DND-41 (cell line): ENCODE data around the gene BIRC5.

Experiments used
- ATAC-seq: fragments of 200-7000 bp; cut with Tn5 transposase; 3 replicates; pipeline ENCODE4 v1.9.1; 2021; ENCODE audit warnings: low read depth; ENCODE audit not compliant: insufficient read depth
- DNase-seq: peaks from one replicate; pipeline ENCODE4 v3.0.0-alpha.2; 2020
- H2AFZ ChIP-seq: 2 replicates; pipeline ENCODE4 v1.6.0; 2012; ENCODE audit warnings: low read depth, low read length
- H3K27ac ChIP-seq: 2 replicates; pipeline ENCODE4 v1.5.1; 2012; ENCODE audit warnings: low read length, inconsistent platforms
- H3K27me3 ChIP-seq: fragments of 200-600 bp; sonication (generic); 2 replicates; pipeline ENCODE4 v1.6.0; 2012; ENCODE audit warnings: low read length, mild to moderate bottlenecking, inconsistent platforms; ENCODE audit not compliant: insufficient read depth, poor library complexity
- H3K36me3 ChIP-seq: 2 replicates; pipeline ENCODE4 v1.5.1; 2012; ENCODE audit warnings: low read length, inconsistent platforms; ENCODE audit not compliant: insufficient read depth
- H3K4me1 ChIP-seq: 2 replicates; pipeline ENCODE4 v1.5.1; 2012; ENCODE audit warnings: mild to moderate bottlenecking, low read length; ENCODE audit not compliant: insufficient read depth
- H3K4me2 ChIP-seq: 2 replicates; pipeline ENCODE4 v1.6.0; 2012; ENCODE audit warnings: mild to moderate bottlenecking, moderate library complexity, low read length, inconsistent platforms; ENCODE audit not compliant: insufficient read depth
- H3K4me3 ChIP-seq, 2 experiments: fragments of 200-600 bp in 1 of 2; shearing (Covaris generic) in 1 of 2; 2 replicates each; pipeline ENCODE4 v1.5.1; 2012 to 2016; ENCODE audit warnings: inconsistent platforms in 2 of 2, low read length in 2 of 2, mild to moderate bottlenecking in 2 of 2, low read depth in 1 of 2, moderate library complexity in 1 of 2
- H3K79me2 ChIP-seq: 2 replicates; pipeline ENCODE4 v1.6.0; 2012; ENCODE audit warnings: low read length, inconsistent platforms; ENCODE audit not compliant: insufficient read depth
- H3K9ac ChIP-seq: 2 replicates; pipeline ENCODE4 v1.6.0; 2012; ENCODE audit warnings: low read depth, mild to moderate bottlenecking, inconsistent platforms, low read length, moderate library complexity
- H3K9me3 ChIP-seq: 2 replicates; pipeline ENCODE4 v1.5.1; 2012; ENCODE audit warnings: low read length, moderate library complexity, mild to moderate bottlenecking, inconsistent platforms; ENCODE audit not compliant: insufficient read depth, severe bottlenecking
- H4K20me1 ChIP-seq: 2 replicates; pipeline ENCODE4 v1.6.0; 2012; ENCODE audit warnings: low read length; ENCODE audit not compliant: insufficient read depth
- CTCF ChIP-seq: IDR thresholded peaks from 2 replicates; pipeline ENCODE4 v1.5.1; 2012; ENCODE audit warnings: borderline replicate concordance, low read length, moderate library complexity, mild to moderate bottlenecking; ENCODE audit not compliant: poor library complexity, severe bottlenecking; ENCODE audit errors: extremely low read depth
- EZH2 ChIP-seq: IDR thresholded peaks from 3 replicates; pipeline ENCODE4 v1.6.1; 2012; ENCODE audit warnings: borderline replicate concordance, low read depth, mild to moderate bottlenecking, moderate library complexity, low read length, inconsistent platforms; ENCODE audit not compliant: severe bottlenecking

BIRC5 gene

DNA sequence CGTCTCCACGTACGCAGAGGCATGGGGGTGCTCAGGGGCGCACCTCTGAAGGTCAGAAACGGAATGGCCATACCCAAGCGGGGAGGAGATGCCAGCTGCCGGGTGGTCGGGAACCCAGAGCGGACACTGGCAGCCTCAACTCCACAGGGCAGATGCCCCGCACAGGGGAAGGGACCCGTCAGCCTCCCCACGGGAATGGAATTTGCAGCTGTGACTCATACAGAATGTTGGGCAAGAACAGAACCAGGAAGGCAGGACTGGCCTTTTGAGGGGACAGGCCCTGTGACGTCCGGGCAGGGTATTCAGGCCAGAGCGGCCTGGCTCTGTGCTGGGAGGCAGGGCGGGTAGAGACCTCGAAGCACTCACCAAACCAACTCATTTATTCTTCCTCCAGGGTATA, 34.7 kb upstream of the BIRC5 start:
- Histone ChIP-seq H3K79me2 (peaks cover 27% of the 10 kb centered on the region), H2AFZ (no peak overlapping the region)

GRCh38 chr17:78180083-78180482, 34.0 kb upstream of the BIRC5 start:
- no peak overlapping the region for H2AFZ ChIP-seq
- TF ChIP-seq EZH2 (no peak), CTCF (no peak)
- DNase-seq (no peak), ATAC-seq (no peak)
- H3K27me3 ChIP-seq = no peaks in the 10 kb centered on the region
- H3K9me3 ChIP-seq = no peaks in the 10 kb centered on the region
- no peak overlapping the region for H3K4me2 ChIP-seq
- H3K27ac ChIP-seq = no peak overlapping the region
- H4K20me1 ChIP-seq = peaks cover 27% of the 10 kb centered on the region
- peaks cover 92% of the 10 kb centered on the region for H3K36me3 ChIP-seq
- no peak overlapping the region for H3K4me3 ChIP-seq
- H3K79me2 ChIP-seq = peaks cover 34% of the 10 kb centered on the region
- peaks cover 29% of the 10 kb centered on the region for H3K4me1 ChIP-seq
- no peak overlapping the region for H3K9ac ChIP-seq

More for the DNA sequence above, 34.7 kb upstream of the BIRC5 start:
- H3K4me1 ChIP-seq = peaks cover 22% of the 10 kb centered on the region
- peaks cover 92% of the 10 kb centered on the region for H3K36me3 ChIP-seq
- H3K27me3 ChIP-seq = no peaks in the 10 kb centered on the region
- no peak overlapping the region for H3K9ac ChIP-seq
- ATAC-seq (no peak), DNase-seq (no peak)
- no peak overlapping the region for H3K4me3 ChIP-seq
- TF ChIP-seq CTCF = no peak
- no peak for TF ChIP-seq EZH2
- H3K4me2 ChIP-seq = no peak overlapping the region
- H4K20me1 ChIP-seq = peaks cover 27% of the 10 kb centered on the region
- no peaks in the 10 kb centered on the region for H3K9me3 ChIP-seq
- no peak overlapping the region for H3K27ac ChIP-seq

GRCh38 chr17:78180508-78180907, 33.5 kb upstream of the BIRC5 start:
- Histone ChIP-seq H3K4me3 (no peak overlapping the region), H3K9ac (no peak overlapping the region), H3K4me1 (peaks cover 34% of the 10 kb centered on the region), H3K36me3 (peaks cover 92% of the 10 kb centered on the region), H3K9me3 (no peaks in the 10 kb centered on the region), H3K27ac (no peak overlapping the region), H3K4me2 (no peak overlapping the region), H3K27me3 (no peaks in the 10 kb centered on the region), H2AFZ (no peak overlapping the region), H4K20me1 (peaks cover 31% of the 10 kb centered on the region), H3K79me2 (peaks cover 39% of the 10 kb centered on the region)
- TF ChIP-seq EZH2 = no peak
- no peak for TF ChIP-seq CTCF
- no peak for DNase-seq
- ATAC-seq = no peak

DNA sequence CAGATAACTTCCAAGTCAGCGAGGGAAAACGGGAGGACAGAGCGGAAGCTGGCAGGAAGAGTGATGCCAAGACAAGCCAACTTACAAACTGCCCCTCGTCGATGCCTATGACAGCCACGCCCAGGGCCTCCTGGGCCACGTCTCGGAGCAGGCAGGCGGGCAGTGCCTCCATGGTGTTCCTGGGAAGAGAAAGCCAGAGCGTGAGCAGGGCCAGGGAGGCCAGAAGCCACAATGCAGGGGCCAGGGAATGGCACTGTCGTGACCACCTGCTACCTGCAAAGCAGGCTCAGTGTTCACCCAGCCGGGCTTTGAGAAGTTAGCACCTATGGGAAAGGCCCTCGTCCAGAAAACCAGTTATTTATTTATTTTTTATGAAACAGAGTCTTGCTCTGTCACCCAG, 31.5 kb upstream of the BIRC5 start:
- TF ChIP-seq CTCF (no peak), EZH2 (no peak)
- ATAC-seq = no peak
- Histone ChIP-seq H3K4me1 (peaks cover 49% of the 10 kb centered on the region), H4K20me1 (peaks cover 30% of the 10 kb centered on the region), H3K27me3 (no peaks in the 10 kb centered on the region), H3K9ac (no peak overlapping the region), H3K27ac (no peak overlapping the region), H2AFZ (no peak overlapping the region), H3K9me3 (no peaks in the 10 kb centered on the region), H3K79me2 (peaks cover 55% of the 10 kb centered on the region), H3K4me3 (no peak overlapping the region), H3K36me3 (peaks cover 77% of the 10 kb centered on the region), H3K4me2 (no peak overlapping the region)
- DNase-seq = no peak
